K562 (cell line): ENCODE data around the gene KLHL35.

Experiments
- CTCF ChIP-seq, 3 experiments: IDR thresholded peaks in 2 of 3; conservative IDR thresholded peaks in 1 of 3; 2 replicates each; pipeline ENCODE4 v1.5.1; 2011 to 2012; ENCODE audit warnings: low read length in 3 of 3, mild to moderate bottlenecking in 3 of 3, control low read depth in 2 of 3, improper control_type of control experiment in 1 of 3, inconsistent platforms in 1 of 3, low read depth in 1 of 3, mixed read lengths in 1 of 3, moderate library complexity in 1 of 3; ENCODE audit not compliant: insufficient read depth in 2 of 3
- CUX1 ChIP-seq: fragments of 200-800 bp; sonication (Bioruptor generic); IDR thresholded peaks from 2 replicates; pipeline ENCODE4 v1.6.1; 2016; ENCODE audit warnings: missing genetic modification characterization, missing compliant biosample characterization
- E2F4 ChIP-seq: sonication (generic); formaldehyde crosslinking; IDR thresholded peaks from 2 replicates; pipeline ENCODE4 v1.8.0; 2022; ENCODE audit warnings: mild to moderate bottlenecking, low read depth, missing genetic modification reagents
- KLF13 ChIP-seq: fragments of 450-650 bp; IDR thresholded peaks from 2 replicates; pipeline ENCODE4 v1.6.1; 2016; ENCODE audit warnings: missing genetic modification characterization, low read depth, mild to moderate bottlenecking, missing compliant biosample characterization, moderate library complexity, borderline replicate concordance
- PCBP2 ChIP-seq: fragments of 200-400 bp; formaldehyde crosslinking; IDR thresholded peaks from 2 replicates; pipeline ENCODE4 v1.6.1; 2018; ENCODE audit warnings: low read length, low read depth, mild to moderate bottlenecking, moderate library complexity; ENCODE audit not compliant: poor library complexity, severe bottlenecking
- PHB2 ChIP-seq: fragments of 450-650 bp; IDR thresholded peaks from 2 replicates; pipeline ENCODE4 v1.6.1; 2017; ENCODE audit warnings: low read depth
- PHF20 ChIP-seq: fragments of 450-650 bp; IDR thresholded peaks from 2 replicates; pipeline ENCODE4 v1.6.1; 2018; ENCODE audit not compliant: partially characterized antibody
- POLR2A ChIP-seq: fragments of 450-650 bp; conservative IDR thresholded peaks from 2 replicates; pipeline ENCODE4 v1.6.1; 2016
- POLR2AphosphoS5 ChIP-seq: IDR thresholded peaks from 2 replicates; pipeline ENCODE4 v1.6.1; 2011; ENCODE audit warnings: mild to moderate bottlenecking, low read depth, low read length, moderate library complexity; ENCODE audit not compliant: control insufficient read depth, insufficient read depth
- PREB ChIP-seq: sonication (generic); formaldehyde crosslinking; IDR thresholded peaks from 2 replicates; pipeline ENCODE4 v1.8.1; 2023; ENCODE audit warnings: mild to moderate bottlenecking, missing genetic modification reagents
- REST ChIP-seq, 2 experiments: fragments of 450-650 bp; formaldehyde crosslinking in 1 of 2; IDR thresholded peaks; 2 replicates each; pipeline versions ENCODE4 v1.4.0 to v1.6.1; 2014 to 2020; ENCODE audit warnings: mild to moderate bottlenecking in 2 of 2, borderline replicate concordance in 1 of 2, low read depth in 1 of 2
- XRCC5 ChIP-seq: fragments of 200-400 bp; formaldehyde crosslinking; IDR thresholded peaks from 2 replicates; pipeline ENCODE4 v1.6.1; 2017; ENCODE audit warnings: low read depth, mild to moderate bottlenecking, low read length
- ZNF224 ChIP-seq: sonication (generic); formaldehyde crosslinking; IDR thresholded peaks from 2 replicates; pipeline ENCODE4 v1.8.0; 2022; ENCODE audit warnings: mild to moderate bottlenecking, missing genetic modification reagents
- ZNF586 ChIP-seq: fragments of 450-650 bp; formaldehyde crosslinking; conservative IDR thresholded peaks from 2 replicates; pipeline ENCODE4 v1.4.0; 2020; ENCODE audit warnings: mild to moderate bottlenecking, moderate library complexity

GRCh38 chr11:75450826-75451821 lies 18.1 kb upstream of the KLHL35 start:
- TF ChIP-seq PREB (CRISPR knock-in tag) (no peak), CTCF (IDR thresholded peaks at IDR 0.05 in 2 of 3, conservative IDR thresholded peaks at IDR 0.05 in 1 of 3; ENCODE audit: insufficient read depth in 2 of 3, low read depth in 1 of 3, low read length in 3 of 3) (peak; percentile 79 to 88 (median 84)), POLR2AphosphoS5 (no peak), ZNF224 (CRISPR knock-in tag) (no peak), CUX1 (no peak), E2F4 (CRISPR knock-in tag) (no peak), PHF20 (no peak), XRCC5 (no peak), PHB2 (no peak), PCBP2 (no peak), POLR2A (no peak), KLF13 (no peak), REST (IDR thresholded peaks at IDR 0.05; ENCODE audit: borderline replicate concordance) (peak; percentile 56; the same call in 1 of the 2 replicates), REST (CRISPR knock-in tag; IDR thresholded peaks at IDR 0.05; ENCODE audit: low read depth) (no peak), ZNF586 (no peak)
